UCSD-AML1 (cell line): ENCODE data around the gene RAD23B.

Experiments
- DNase-seq: peaks from one replicate; lab custom pipeline; 2025; ENCODE audit not compliant: unreplicated experiment; lab: John Stamatoyannopoulos, UW

RAD23B gene

GRCh38 chr9:107373809-107374208 is 90.7 kb downstream of the RAD23B start:
- no peak for DNase-seq

- no peak for DNase-seq
These were observed 91.9 kb downstream of the RAD23B start for GRCh38 chr9:107375001-107375400.

GRCh38 chr9:107375651-107376369 is 92.7 kb downstream of the RAD23B start:
- DNase-seq = no peak

- no peak for DNase-seq
These were observed 94.9 kb downstream of the RAD23B start for GRCh38 chr9:107378006-107378405.
